HepG2 (cell line): ENCODE measurements around the gene AMER1. TPM values are rescaled to one million over a fixed set of nuclear protein-coding genes. Genes with fewer than 3 reads are reported as not detected.

Experiments used
- ATAC-seq: fragments of 200-7000 bp; cut with Tn5 transposase; 3 replicates; pipeline ENCODE4 v1.9.1; 2020; ENCODE audit warnings: mild to moderate bottlenecking, moderate library complexity
- Bru-seq: library from RNA; stranded (reverse); fragments of 400-500 nt; gene quantifications from one replicate; lab custom pipeline; 2021; lab: Mats Ljungman, UMichigan
- BruChase-seq, 2 experiments: library from RNA; stranded (reverse); fragments of 400-500 nt; gene quantifications; one replicate each; lab custom pipeline; 2021; lab: Mats Ljungman, UMichigan
- BruUV-seq: library from RNA; stranded (reverse); fragments of 400-500 nt; replicated peaks from 2 replicates; lab custom pipeline; 2021; lab: Mats Ljungman, UMichigan
- CTCF ChIA-PET: fragments of 300-600 bp; formaldehyde crosslinking; extraction: SDS; loops from one replicate; lab custom pipeline; 2021; ENCODE audit warnings: low total read pairs, inconsistent platforms, low intra/inter-chr PET ratio; lab: Yijun Ruan, JAX
- POLR2A ChIA-PET: fragments of 350-600 bp; sonication (Branson Sonifier 250); formaldehyde crosslinking; loops from one replicate; lab custom pipeline; 2020; ENCODE audit warnings: antibody characterized with exemption, inconsistent platforms; lab: Yijun Ruan, JAX
- DNase-seq: peaks from one replicate; pipeline ENCODE4 v3.0.0-alpha.2; 2015; ENCODE audit warnings: low spot score
- FAIRE-seq: peaks from 3 replicates; lab custom pipeline; 2011; peaks lifted over from hg19 to GRCh38; lab: Jason Lieb, UNC
- H2AFZ ChIP-seq: one replicate; pipeline ENCODE4 v1.6.1; 2011; ENCODE audit warnings: low read length, inconsistent platforms
- H3K27ac ChIP-seq: fragments of 300-600 bp; 3 replicates; pipeline ENCODE4 v1.8.0; 2011; ENCODE audit warnings: mixed run types, mild to moderate bottlenecking, mixed read lengths, low read length, inconsistent platforms; ENCODE audit not compliant: insufficient read depth; ENCODE audit errors: extremely low read length
- H3K27me3 ChIP-seq, 2 experiments: fragments of 200-600 bp in 1 of 2; 2 replicates in 1 of 2; 3 replicates in 1 of 2; pipeline versions ENCODE4 v1.6.0 to v1.8.0; 2011; ENCODE audit warnings: low read length in 2 of 2, mild to moderate bottlenecking in 2 of 2, moderate library complexity in 2 of 2, inconsistent platforms in 1 of 2; ENCODE audit not compliant: insufficient read depth in 2 of 2, control insufficient read depth in 1 of 2
- H3K36me3 ChIP-seq, 2 experiments: fragments of 200-600 bp in 1 of 2; replicated peaks in 1 of 2; 2 replicates in 1 of 2; 3 replicates in 1 of 2; pipeline versions ENCODE4 v1.5.1 to v1.8.0; 2011; ENCODE audit warnings: low read length in 2 of 2, inconsistent platforms in 1 of 2; ENCODE audit not compliant: insufficient read depth in 2 of 2, control insufficient read depth in 1 of 2
- H3K4me1 ChIP-seq: 2 replicates; pipeline ENCODE4 v1.5.1; 2012; ENCODE audit warnings: low read length, inconsistent platforms; ENCODE audit not compliant: insufficient read depth
- H3K4me2 ChIP-seq: 2 replicates; pipeline ENCODE4 v1.6.0; 2011; ENCODE audit warnings: low read depth, low read length, inconsistent platforms
- H3K4me3 ChIP-seq, 3 experiments: fragments of 200-600 bp in 1 of 3; sonication (generic), shearing (Covaris generic) in 1 of 3; replicated peaks in 1 of 3; 2 replicates each; pipeline ENCODE4 v1.5.1; 2011 to 2016; ENCODE audit warnings: low read length in 3 of 3, inconsistent platforms in 2 of 3, low read depth in 2 of 3, mild to moderate bottlenecking in 2 of 3, control low read depth in 1 of 3, mixed read lengths in 1 of 3; ENCODE audit not compliant: insufficient read depth in 1 of 3
- H3K79me2 ChIP-seq: one replicate; pipeline ENCODE4 v1.6.1; 2011; ENCODE audit warnings: low read length, inconsistent platforms; ENCODE audit not compliant: insufficient read depth
- H3K9ac ChIP-seq: 2 replicates; pipeline ENCODE4 v1.6.0; 2011; ENCODE audit warnings: mild to moderate bottlenecking, low read depth, low read length, inconsistent platforms; ENCODE audit not compliant: insufficient read depth
- H3K9me3 ChIP-seq: 2 replicates; pipeline ENCODE4 v1.5.1; 2012; ENCODE audit warnings: mild to moderate bottlenecking, low read length
- H4K20me1 ChIP-seq: 2 replicates; pipeline ENCODE4 v1.6.0; 2011; ENCODE audit warnings: inconsistent platforms, mild to moderate bottlenecking, low read length, moderate library complexity; ENCODE audit not compliant: insufficient read depth
- ARID4A ChIP-seq: sonication (generic); formaldehyde crosslinking; IDR thresholded peaks from 2 replicates; pipeline ENCODE4 v1.5.0; 2020; ENCODE audit warnings: mild to moderate bottlenecking, missing genetic modification reagents, borderline replicate concordance
- HDAC6 ChIP-seq: fragments of 200-600 bp; sonication (generic); IDR thresholded peaks from 2 replicates; pipeline ENCODE4 v1.7.0; 2017; ENCODE audit warnings: mild to moderate bottlenecking, antibody characterized with exemption, low read length, low read depth
- IRF2 ChIP-seq: IDR thresholded peaks from 2 replicates; pipeline ENCODE4 v1.6.1; 2018; ENCODE audit warnings: missing genetic modification reagents, missing compliant biosample characterization
- MTERF4 ChIP-seq: sonication (generic); formaldehyde crosslinking; IDR thresholded peaks from 2 replicates; pipeline ENCODE4 v1.8.0; 2023; ENCODE audit warnings: mild to moderate bottlenecking, missing genetic modification reagents
- NCOA2 ChIP-seq: sonication (generic); formaldehyde crosslinking; IDR thresholded peaks from 2 replicates; pipeline ENCODE4 v1.8.0; 2022; ENCODE audit warnings: inconsistent platforms
- ONECUT2 ChIP-seq: sonication (generic); formaldehyde crosslinking; IDR thresholded peaks from 2 replicates; pipeline ENCODE4 v1.4.0; 2020; ENCODE audit warnings: missing genetic modification reagents
- TOPORS ChIP-seq: sonication (generic); formaldehyde crosslinking; IDR thresholded peaks from 2 replicates; pipeline ENCODE4 v1.8.0; 2023; ENCODE audit warnings: mild to moderate bottlenecking, missing genetic modification reagents
- ZFP82 ChIP-seq: sonication (generic); formaldehyde crosslinking; IDR thresholded peaks from 2 replicates; pipeline ENCODE4 v1.5.1; 2020; ENCODE audit warnings: mild to moderate bottlenecking, missing genetic modification reagents, borderline replicate concordance
- ZNF124 ChIP-seq: sonication (generic); formaldehyde crosslinking; IDR thresholded peaks from 2 replicates; pipeline ENCODE4 v1.4.0; 2020; ENCODE audit warnings: missing genetic modification reagents
- ZNF253 ChIP-seq: sonication (generic); formaldehyde crosslinking; IDR thresholded peaks from 2 replicates; pipeline ENCODE4 v1.8.0; 2022; ENCODE audit warnings: mild to moderate bottlenecking, missing genetic modification reagents, borderline replicate concordance
- ZNF280B ChIP-seq: sonication (generic); formaldehyde crosslinking; IDR thresholded peaks from 2 replicates; pipeline ENCODE4 v1.5.0; 2020; ENCODE audit warnings: missing genetic modification reagents, mild to moderate bottlenecking, borderline replicate concordance
- ZNF563 ChIP-seq: sonication (generic); formaldehyde crosslinking; IDR thresholded peaks from 2 replicates; pipeline ENCODE4 v1.8.0; 2022; ENCODE audit warnings: mild to moderate bottlenecking, moderate library complexity, missing genetic modification reagents
- ZNF567 ChIP-seq: sonication (generic); formaldehyde crosslinking; IDR thresholded peaks from 2 replicates; pipeline ENCODE4 v1.8.1; 2023; ENCODE audit warnings: mild to moderate bottlenecking, missing genetic modification reagents, borderline replicate concordance
- WGBS: methylation state at CpG from one replicate; pipeline ENCODE4 v1.1.6; 2017; ENCODE audit warnings: low lambda C conversion rate; 5-methylcytosine and 5-hydroxymethylcytosine counted together
- in situ Hi-C: cut with HindIII; loops from 2 replicates; pipeline ENCODE4 v1.10.0; 2017; ENCODE audit warnings: low pct_unique_long_range_greater_than_20kb; ENCODE audit not compliant: extremely low pct_ligation_motif_present
- intact Hi-C: fragments of 100-400 bp; cut with micrococcal nuclease; formaldehyde crosslinking; loops from one replicate; pipeline ENCODE4 v1.10.0; 2022; ENCODE audit not compliant: unreplicated experiment
- long read RNA-seq, 2 experiments: library from RNA in 1 of 2; library from polyadenylated mRNA in 1 of 2; stranded (forward) in 1 of 2; unstranded in 1 of 2; transcript quantifications; one replicate each; pipeline ENCODE4 v2.0.0, GENCODE V29; 2019 to 2022
- polyA minus RNA-seq, 3 experiments: library from RNA; depleted of rRNA, polyadenylated mRNA; stranded (reverse); fragments of >200 nt; gene quantifications; 2 replicates each; pipeline ENCODE4 v1.2.3, GENCODE V29; 2011; ENCODE audit warnings: low replicate concordance in 1 of 3
- polyA plus RNA-seq, 8 experiments: library from polyadenylated mRNA; depleted of rRNA in 3 of 8; stranded (reverse) in 7 of 8; unstranded in 1 of 8; fragments of >200 nt; fragmentation: Illumina TruSeq in 4 of 8; extraction: Trizol in 4 of 8; gene quantifications; 2 replicates each; pipeline versions ENCODE4 v1.2.1 to v1.2.3, GENCODE V29; 2011 to 2016; ENCODE audit warnings: low read depth in 4 of 8, missing spikeins in 1 of 8, mixed read lengths in 1 of 8; ENCODE audit not compliant: insufficient read depth in 1 of 8
- total RNA-seq, 5 experiments: library from RNA; depleted of rRNA; stranded (reverse); fragments of >200 nt; fragmentation: Illumina TruSeq; extraction: Trizol; gene quantifications; 2 replicates each; pipeline ENCODE4 v1.2.3, GENCODE V29; 2016; ENCODE audit warnings: low read depth in 1 of 5

AMER1 gene
- total RNA-seq (2016; rRNA removed; fragmentation: Illumina TruSeq; extraction: Trizol) (10.4 and 10.8 TPM in 2 replicates), polyA plus RNA-seq (2011; rRNA removed) (2.8 and 3.1 TPM in 2 replicates), polyA minus RNA-seq (2011; rRNA and poly(A)+ RNA removed; ENCODE audit: low replicate concordance) (8.5 and 12.3 TPM in 2 replicates), Bru-seq, nascent RNA (percentile 77 among the genes with signal in this experiment), BruChase-seq, experiment 1, labeled RNA remaining after a 6-hour chase (percentile 86 among the genes with signal in this experiment), BruChase-seq, experiment 2, labeled RNA remaining after a 2-hour chase (percentile 89 among the genes with signal in this experiment)
- 0.61 and 0.71 TPM in 2 replicates for total RNA-seq (2016; cell fraction: cytosol; rRNA removed; fragmentation: Illumina TruSeq; extraction: Trizol; ENCODE audit: low read depth)
- total RNA-seq (2016; cell fraction: insoluble cytoplasmic fraction; rRNA removed; fragmentation: Illumina TruSeq; extraction: Trizol): 9.1 and 10.4 TPM in 2 replicates
- total RNA-seq (2016; cell fraction: membrane; rRNA removed; fragmentation: Illumina TruSeq; extraction: Trizol): 3.6 and 3.8 TPM in 2 replicates
- 11.8 and 13.9 TPM in 2 replicates for total RNA-seq (2016; cell fraction: nucleus; rRNA removed; fragmentation: Illumina TruSeq; extraction: Trizol)
- polyA plus RNA-seq (2011; cell fraction: cytosol; rRNA removed): 1.6 and 2.0 TPM in 2 replicates
- polyA plus RNA-seq (2011; cell fraction: nucleus; rRNA removed): 4.2 and 4.7 TPM in 2 replicates
- 3.6 and 4.0 TPM in 2 replicates for polyA plus RNA-seq (2012)
- 0.17 and 0.29 TPM in 2 replicates for polyA plus RNA-seq (2016; cell fraction: cytosol; fragmentation: Illumina TruSeq; extraction: Trizol; ENCODE audit: low read depth)
- 5.3 and 6.3 TPM in 2 replicates for polyA plus RNA-seq (2016; cell fraction: insoluble cytoplasmic fraction; fragmentation: Illumina TruSeq; extraction: Trizol; ENCODE audit: low read depth)
- 1.0 and 1.1 TPM in 2 replicates for polyA plus RNA-seq (2016; cell fraction: membrane; fragmentation: Illumina TruSeq; extraction: Trizol; ENCODE audit: low read depth)
- polyA plus RNA-seq (2016; cell fraction: nucleus; fragmentation: Illumina TruSeq; extraction: Trizol; ENCODE audit: insufficient read depth, low read depth): 9.9 and 11.4 TPM in 2 replicates
- 2.5 and 3.5 TPM in 2 replicates for polyA minus RNA-seq (2011; cell fraction: cytosol; rRNA and poly(A)+ RNA removed)
- 7.6 and 9.1 TPM in 2 replicates for polyA minus RNA-seq (2011; cell fraction: nucleus; rRNA and poly(A)+ RNA removed)
- long read RNA-seq, experiment 1, partial matches to known transcripts: 0 of 4 reads
- long read RNA-seq, experiment 1, other reads (novel, unspliced or antisense): 4 of 4 reads
- long read RNA-seq, experiment 2, partial matches to known transcripts: 0 of 6 reads
- long read RNA-seq, experiment 2, other reads (novel, unspliced or antisense): 6 of 6 reads

GRCh38 chrX:64205441-64205734 lies at the start of gene AMER1:
Gene AMER1, minus strand, starts transcription at chrX:64205708. Its CDS starts 12,422 bp downstream, at chrX:64193286.
- Histone ChIP-seq H4K20me1 (0 out of 2 replicates have a peak, but pooled peaks cover 2% of the 10 kb centered on the region), H3K27ac (peak within 1 kb of the TSS; percentile 90), H3K4me1 (peaks cover 18% of the 10 kb centered on the region), H3K9me3 (no peaks in the 10 kb centered on the region), H3K4me2 (peak within 1 kb of the TSS; percentile 82), H3K36me3 (no peaks in the 10 kb centered on the region), H3K4me3 (peak within 1 kb of the TSS; percentile 73 to 78 (median 74)), H2AFZ (peak within 1 kb of the TSS; percentile 15), H3K27me3 (no peaks in the 10 kb centered on the region; a peak in 1 of 5 replicates), H3K9ac (peak within 1 kb of the TSS; percentile 71), H3K79me2 (peaks cover 11% of the 10 kb centered on the region)
- no peak for FAIRE-seq
- ChIA-PET CTCF (no interaction called here), POLR2A (interaction anchor here (1.3 to 2.1 kb wide), 2 partner anchors 19 to 52 kb away, joined by 3 to 7 read pairs; no protein-coding TSS in a partner anchor)
- BruUV-seq: no TSS peak
- no peak for DNase-seq
- in situ Hi-C loops (no loop called here), intact Hi-C loops (no loop called here)
- WGBS: no CpG with 5 or more reads among the region's 29 CpGs
- peak; percentile 60 for ATAC-seq
- 0 out of 2 replicates have a peak, but pooled peaks have one; percentile 13 for TF ChIP-seq ARID4A (CRISPR knock-in tag)
- no peak for TF ChIP-seq HDAC6
- TF ChIP-seq ZNF124 (CRISPR knock-in tag): no peak
- peak; percentile 66; the same call in 1 of the 2 replicates for TF ChIP-seq ZFP82 (CRISPR knock-in tag)
- no peak for TF ChIP-seq MTERF4 (CRISPR knock-in tag)
- no peak for TF ChIP-seq ZNF280B
- no peak for TF ChIP-seq ZNF253 (CRISPR knock-in tag)
- no peak for TF ChIP-seq IRF2 (CRISPR knock-in tag)
- TF ChIP-seq ZNF567 (CRISPR knock-in tag): no peak
- TF ChIP-seq ZNF563 (CRISPR knock-in tag): 0 out of 2 replicates have a peak, but pooled peaks have one; percentile 22
- no peak for TF ChIP-seq TOPORS (CRISPR knock-in tag)
- no peak for TF ChIP-seq ONECUT2 (CRISPR knock-in tag)
- no peak for TF ChIP-seq NCOA2
